ENCODE results near the gene BCL11B.

BCL11B gene

GRCh38 chr14:99233222-99234035 is 38.6 kb downstream of the BCL11B start:
- Histone ChIP-seq H3K4me3 (ENCODE audit: low read depth, low read length) (no peak overlapping the region), H3K9me3 (ENCODE audit: severe bottlenecking) (no peaks in the 10 kb centered on the region), H3K36me3 (no peaks in the 10 kb centered on the region), H3K27ac (no peak overlapping the region), H3K27me3 (ENCODE audit: insufficient read depth, low read depth, severe bottlenecking) (peaks cover 24% of the 10 kb centered on the region)
- no peak for DNase-seq
- TF ChIP-seq CTCF (IDR thresholded peaks at IDR 0.05; ENCODE audit: low read depth, low read length) = no peak

GRCh38 chr14:99232714-99233214 is 39.2 kb downstream of the BCL11B start:
- Histone ChIP-seq H3K4me3 (ENCODE audit: low read depth, low read length) (no peak overlapping the region), H3K36me3 (no peaks in the 10 kb centered on the region), H3K27ac (no peak overlapping the region), H3K27me3 (ENCODE audit: insufficient read depth, low read depth, severe bottlenecking) (peaks cover 21% of the 10 kb centered on the region), H3K9me3 (ENCODE audit: severe bottlenecking) (no peaks in the 10 kb centered on the region)
- no peak for TF ChIP-seq CTCF (IDR thresholded peaks at IDR 0.05; ENCODE audit: low read depth, low read length)
- no peak for DNase-seq

GRCh38 chr14:99231850-99232713 is 39.9 kb downstream of the BCL11B start:
- TF ChIP-seq CTCF (IDR thresholded peaks at IDR 0.05; ENCODE audit: low read depth, low read length) = no peak

GRCh38 chr14:99231161-99231849 is 40.7 kb downstream of the BCL11B start:
- Histone ChIP-seq H3K36me3 (no peaks in the 10 kb centered on the region), H3K27ac (no peak overlapping the region), H3K4me3 (ENCODE audit: low read depth, low read length) (no peak overlapping the region), H3K9me3 (ENCODE audit: severe bottlenecking) (no peaks in the 10 kb centered on the region), H3K27me3 (ENCODE audit: insufficient read depth, low read depth, severe bottlenecking) (peaks cover 21% of the 10 kb centered on the region)
- TF ChIP-seq CTCF (IDR thresholded peaks at IDR 0.05; ENCODE audit: low read depth, low read length) = no peak
- no peak for DNase-seq

More at GRCh38 chr14:99231850-99232713, 39.9 kb downstream of the BCL11B start:
- Histone ChIP-seq H3K36me3 (no peaks in the 10 kb centered on the region), H3K9me3 (ENCODE audit: severe bottlenecking) (no peaks in the 10 kb centered on the region), H3K27ac (no peak overlapping the region), H3K27me3 (ENCODE audit: insufficient read depth, low read depth, severe bottlenecking) (peaks cover 20% of the 10 kb centered on the region), H3K4me3 (ENCODE audit: low read depth, low read length) (no peak overlapping the region)
- DNase-seq = no peak

- TF ChIP-seq CTCF (IDR thresholded peaks at IDR 0.05; ENCODE audit: low read depth, low read length) = no peak
- Histone ChIP-seq H3K27me3 (ENCODE audit: insufficient read depth, low read depth, severe bottlenecking) (peaks cover 26% of the 10 kb centered on the region), H3K4me3 (ENCODE audit: low read depth, low read length) (no peak overlapping the region), H3K9me3 (ENCODE audit: severe bottlenecking) (no peaks in the 10 kb centered on the region), H3K27ac (no peak overlapping the region), H3K36me3 (no peaks in the 10 kb centered on the region)
- DNase-seq = no peak
These were observed 41.5 kb downstream of the BCL11B start for GRCh38 chr14:99230208-99231151.

Measured in WERI-Rb-1 (cell line).